IPS-18a (cell line): ENCODE measurements around the gene TTC31.

Experiments
- H3K27ac ChIP-seq: one replicate; pipeline ENCODE4 v1.5.1; 2013; ENCODE audit warnings: low read length
- H3K27me3 ChIP-seq: one replicate; pipeline ENCODE4 v1.6.1; 2013; ENCODE audit warnings: mild to moderate bottlenecking, low read length; ENCODE audit not compliant: control insufficient read depth, insufficient read depth
- H3K36me3 ChIP-seq: one replicate; pipeline ENCODE4 v1.6.1; 2013; ENCODE audit warnings: low read depth, low read length; ENCODE audit not compliant: control insufficient read depth
- H3K4me1 ChIP-seq: one replicate; pipeline ENCODE4 v1.6.1; 2013; ENCODE audit warnings: low read depth, low read length; ENCODE audit not compliant: control insufficient read depth
- H3K4me3 ChIP-seq: one replicate; pipeline ENCODE4 v1.5.1; 2013; ENCODE audit warnings: low read length
- H3K9ac ChIP-seq: one replicate; pipeline ENCODE4 v1.6.1; 2013; ENCODE audit warnings: mild to moderate bottlenecking, low read length, moderate library complexity
- H3K9me3 ChIP-seq: one replicate; pipeline ENCODE4 v1.6.1; 2013; ENCODE audit warnings: low read depth, low read length; ENCODE audit not compliant: control insufficient read depth

Gene TTC31

GRCh38 chr2:74513605-74514367 is 30.9 kb downstream of the TTC31 start:
- peaks cover under 1% of the 10 kb centered on the region for H3K4me1 ChIP-seq
- H3K9me3 ChIP-seq, result no peaks in the 10 kb centered on the region
- no peak overlapping the region for H3K9ac ChIP-seq
- no peak overlapping the region for H3K27ac ChIP-seq
- peaks cover 100% of the 10 kb centered on the region for H3K27me3 ChIP-seq
- peak overlapping the region; percentile 37 for H3K4me3 ChIP-seq
- H3K36me3 ChIP-seq, result no peaks in the 10 kb centered on the region

- Histone ChIP-seq H3K4me1 (no peaks in the 10 kb centered on the region), H3K36me3 (no peaks in the 10 kb centered on the region), H3K9me3 (no peaks in the 10 kb centered on the region), H3K9ac (no peak within 1 kb of the TSS), H3K4me3 (peak within 1 kb of the TSS; percentile 37), H3K27ac (no peak within 1 kb of the TSS), H3K27me3 (peaks cover 100% of the 10 kb centered on the region)
Measured at GRCh38 chr2:74514368-74515270, 31.7 kb downstream of the TTC31 start, which contains the start of gene TLX2. Gene TLX2, plus strand, starts transcription at chr2:74514450. Its CDS starts 357 bp downstream, at chr2:74514807.

GRCh38 chr2:74515271-74515980 is 32.5 kb downstream of the TTC31 start:
- Histone ChIP-seq H3K4me3 (peak overlapping the region; percentile 32), H3K4me1 (no peaks in the 10 kb centered on the region), H3K36me3 (no peaks in the 10 kb centered on the region), H3K9ac (no peak overlapping the region), H3K27ac (no peak overlapping the region), H3K27me3 (peaks cover 100% of the 10 kb centered on the region), H3K9me3 (no peaks in the 10 kb centered on the region)

- H3K9me3 ChIP-seq, result no peaks in the 10 kb centered on the region
- H3K36me3 ChIP-seq, result no peaks in the 10 kb centered on the region
- H3K9ac ChIP-seq, result no peak overlapping the region
- H3K4me3 ChIP-seq, result peak overlapping the region; percentile 32
- no peaks in the 10 kb centered on the region for H3K4me1 ChIP-seq
- peaks cover 100% of the 10 kb centered on the region for H3K27me3 ChIP-seq
- no peak overlapping the region for H3K27ac ChIP-seq
Measured at GRCh38 chr2:74515981-74516633, 33.2 kb downstream of the TTC31 start.

- H3K27ac ChIP-seq, result no peak overlapping the region
- H3K4me3 ChIP-seq, result no peak overlapping the region
- H3K4me1 ChIP-seq, result no peaks in the 10 kb centered on the region
- H3K9me3 ChIP-seq, result no peaks in the 10 kb centered on the region
- peaks cover 100% of the 10 kb centered on the region for H3K27me3 ChIP-seq
- H3K9ac ChIP-seq, result no peak overlapping the region
- H3K36me3 ChIP-seq, result no peaks in the 10 kb centered on the region
Measured at GRCh38 chr2:74516650-74517049, 33.8 kb downstream of the TTC31 start.

- Histone ChIP-seq H3K4me3 (no peak overlapping the region), H3K36me3 (peaks cover 13% of the 10 kb centered on the region), H3K9me3 (no peaks in the 10 kb centered on the region), H3K9ac (no peak overlapping the region), H3K27ac (no peak overlapping the region), H3K27me3 (peaks cover 61% of the 10 kb centered on the region), H3K4me1 (no peaks in the 10 kb centered on the region)
Measured at GRCh38 chr2:74522516-74522915, 39.6 kb downstream of the TTC31 start.

GRCh38 chr2:74524005-74524404 is 41.1 kb downstream of the TTC31 start:
- H3K4me3 ChIP-seq, result no peak overlapping the region
- H3K4me1 ChIP-seq, result no peaks in the 10 kb centered on the region
- H3K9ac ChIP-seq, result no peak overlapping the region
- peaks cover 47% of the 10 kb centered on the region for H3K27me3 ChIP-seq
- peaks cover 14% of the 10 kb centered on the region for H3K36me3 ChIP-seq
- no peak overlapping the region for H3K27ac ChIP-seq
- H3K9me3 ChIP-seq, result no peaks in the 10 kb centered on the region

GRCh38 chr2:74524955-74525716 is 42.3 kb downstream of the TTC31 start:
- no peak overlapping the region for H3K9ac ChIP-seq
- H3K27ac ChIP-seq, result no peak overlapping the region

GRCh38 chr2:74525717-74526648 is 43.1 kb downstream of the TTC31 start, which contains the start of gene DQX1:
Gene DQX1, minus strand, starts transcription at chr2:74526231. Its CDS starts 502 bp downstream, at chr2:74525729.
- H3K9me3 ChIP-seq, result no peaks in the 10 kb centered on the region
- peaks cover 14% of the 10 kb centered on the region for H3K36me3 ChIP-seq
- H3K9ac ChIP-seq, result no peak within 1 kb of the TSS
- H3K4me1 ChIP-seq, result no peaks in the 10 kb centered on the region
- no peak within 1 kb of the TSS for H3K4me3 ChIP-seq
- H3K27me3 ChIP-seq, result peaks cover 27% of the 10 kb centered on the region
- H3K27ac ChIP-seq, result no peak within 1 kb of the TSS

More at GRCh38 chr2:74524955-74525716, 42.3 kb downstream of the TTC31 start:
- Histone ChIP-seq H3K4me1 (no peaks in the 10 kb centered on the region), H3K4me3 (no peak overlapping the region), H3K27me3 (peaks cover 35% of the 10 kb centered on the region), H3K36me3 (peaks cover 14% of the 10 kb centered on the region), H3K9me3 (no peaks in the 10 kb centered on the region)
